CD4-positive, alpha-beta memory T cell (primary cell): ENCODE data around the gene IL1RAP. TPM values are rescaled to one million over a fixed set of nuclear protein-coding genes. Genes with fewer than 3 reads are reported as not detected.

ENCODE experiments used
- CTCF ChIA-PET: fragments of 350-600 bp; sonication (Branson Sonifier 250); formaldehyde crosslinking; loops from one replicate; lab custom pipeline; 2021; ENCODE audit warnings: inconsistent platforms; ENCODE audit not compliant: partially characterized antibody; lab: Charles Lee
- POLR2A ChIA-PET: fragments of 350-600 bp; sonication (Branson Sonifier 250); formaldehyde crosslinking; loops from one replicate; lab custom pipeline; 2021; ENCODE audit not compliant: partially characterized antibody; lab: Charles Lee
- DNase-seq, 5 donors: peaks; one replicate each; pipeline versions ENCODE4 v3.0.0 to v3.0.0-alpha.2; 2020 to 2022; ENCODE audit warnings: mixed read lengths in 1 of 5
- H3K27ac ChIP-seq: one replicate; pipeline ENCODE4 v1.7.0; 2013; ENCODE audit warnings: low read depth, low read length
- H3K27me3 ChIP-seq: 2 replicates; pipeline ENCODE4 v1.7.0; 2013; ENCODE audit warnings: mild to moderate bottlenecking, low read length, moderate library complexity; ENCODE audit not compliant: insufficient read depth
- H3K36me3 ChIP-seq: 2 replicates; pipeline ENCODE4 v1.7.0; 2013; ENCODE audit warnings: mild to moderate bottlenecking, low read length, moderate library complexity; ENCODE audit not compliant: insufficient read depth
- H3K4me1 ChIP-seq: 2 replicates; pipeline ENCODE4 v1.7.0; 2013; ENCODE audit warnings: mild to moderate bottlenecking, low read length, moderate library complexity; ENCODE audit not compliant: insufficient read depth
- H3K4me3 ChIP-seq, 2 donors: one replicate each; pipeline ENCODE4 v1.7.0; 2013; ENCODE audit warnings: low read length in 2 of 2, mild to moderate bottlenecking in 1 of 2
- H3K9me3 ChIP-seq, 2 donors: one replicate each; pipeline ENCODE4 v1.7.0; 2013; ENCODE audit warnings: low read length in 2 of 2, control low read depth in 1 of 2; ENCODE audit not compliant: control insufficient read depth in 1 of 2
- H3K27ac Mint-ChIP-seq, 7 donors: one replicate each; pipeline ENCODE4 v1.8.0; 2020 to 2021; ENCODE audit warnings: mixed read lengths in 7 of 7, mild to moderate bottlenecking in 6 of 7, inconsistent platforms in 3 of 7, moderate library complexity in 3 of 7
- H3K27me3 Mint-ChIP-seq, 2 donors: one replicate each; pipeline ENCODE4 v1.8.0; 2020 to 2021; ENCODE audit warnings: mixed read lengths in 2 of 2
- H3K36me3 Mint-ChIP-seq, 2 donors: one replicate each; pipeline ENCODE4 v1.8.0; 2020 to 2021; ENCODE audit warnings: mixed read lengths in 2 of 2, inconsistent platforms in 1 of 2, mild to moderate bottlenecking in 1 of 2
- H3K4me1 Mint-ChIP-seq, 4 donors: one replicate each; pipeline ENCODE4 v1.8.0; 2020 to 2021; ENCODE audit warnings: mixed read lengths in 4 of 4, mild to moderate bottlenecking in 1 of 4
- H3K4me3 Mint-ChIP-seq, 8 donors: one replicate each; pipeline ENCODE4 v1.8.0; 2020 to 2021; ENCODE audit warnings: mixed read lengths in 8 of 8, mild to moderate bottlenecking in 7 of 8, moderate library complexity in 6 of 8, inconsistent platforms in 3 of 8
- H3K9me3 Mint-ChIP-seq, 8 donors: one replicate each; pipeline ENCODE4 v1.8.0; 2020 to 2021; ENCODE audit warnings: mixed read lengths in 8 of 8, mild to moderate bottlenecking in 5 of 8, inconsistent platforms in 3 of 8, moderate library complexity in 1 of 8
- intact Hi-C: fragments of 100-400 bp; cut with micrococcal nuclease; formaldehyde crosslinking; loops from one replicate; pipeline ENCODE4 v1.15.1; 2023
- polyA plus RNA-seq, 2 donors: library from polyadenylated mRNA; unstranded; fragments of 300-500 nt; fragmentation: Illumina TruSeq; gene quantifications; one replicate each; pipeline ENCODE4 v1.2.3, GENCODE V29; 2021
- total RNA-seq, 2 experiments: library from RNA; stranded (reverse); gene quantifications; one replicate each; pipeline ENCODE4 v1.2.3, GENCODE V29; 2021

IL1RAP gene
- total and polyA plus RNA-seq, 4 experiments from 2014 or later: 4.1 to 14.6 (median 8.2) TPM

GRCh38 chr3:190680691-190681090 lies 166.8 kb downstream of the IL1RAP start:
- POLR2A ChIA-PET: no interaction called here
- no peak overlapping the region for H3K4me3 ChIP-seq
- no peak overlapping the region for H3K27ac ChIP-seq
- no peak overlapping the region for H3K4me3 Mint-ChIP-seq
- CTCF ChIA-PET: no interaction called here
- no peaks in the 10 kb centered on the region for H3K36me3 ChIP-seq
- peaks cover 0 to 6% (median 2%) of the 10 kb centered on the region in 8 donors for H3K9me3 Mint-ChIP-seq
- intact Hi-C loops: no loop called here
- H3K9me3 ChIP-seq: no peaks in the 10 kb centered on the region
- no peak for DNase-seq
- H3K36me3 Mint-ChIP-seq: no peaks in the 10 kb centered on the region
- H3K27me3 ChIP-seq: no peaks in the 10 kb centered on the region
- H3K27me3 Mint-ChIP-seq: peaks cover under 1 to 2% of the 10 kb centered on the region in 2 donors
- H3K4me1 Mint-ChIP-seq: no peaks in the 10 kb centered on the region
- no peak overlapping the region for H3K27ac Mint-ChIP-seq
- no peaks in the 10 kb centered on the region for H3K4me1 ChIP-seq

GRCh38 chr3:190684776-190685175 lies 170.9 kb downstream of the IL1RAP start:
- H3K9me3 Mint-ChIP-seq: peaks cover 0 to 17% (median 6%) of the 10 kb centered on the region in 8 donors
- H3K4me1 Mint-ChIP-seq: no peaks in the 10 kb centered on the region
- Histone ChIP-seq H3K4me1 (no peaks in the 10 kb centered on the region), H3K4me3 (no peak overlapping the region), H3K27me3 (no peaks in the 10 kb centered on the region), H3K27ac (no peak overlapping the region), H3K9me3 (no peaks in the 10 kb centered on the region), H3K36me3 (no peaks in the 10 kb centered on the region)
- POLR2A ChIA-PET: no interaction called here
- intact Hi-C loops: no loop called here
- no peak for DNase-seq
- H3K4me3 Mint-ChIP-seq: no peak overlapping the region
- no peaks in the 10 kb centered on the region for H3K36me3 Mint-ChIP-seq
- no peak overlapping the region for H3K27ac Mint-ChIP-seq
- CTCF ChIA-PET: no interaction called here
- H3K27me3 Mint-ChIP-seq: peaks cover 8 to 9% of the 10 kb centered on the region in 2 donors

GRCh38 chr3:190686011-190686410 lies 172.1 kb downstream of the IL1RAP start:
- no peak overlapping the region for H3K4me3 Mint-ChIP-seq

GRCh38 chr3:190690246-190690645 lies 176.4 kb downstream of the IL1RAP start:
- DNase-seq: no peak
- H3K9me3 Mint-ChIP-seq: peaks cover 0 to 17% (median 5%) of the 10 kb centered on the region in 8 donors
- H3K4me1 Mint-ChIP-seq: no peaks in the 10 kb centered on the region
- intact Hi-C loops: no loop called here
- Histone ChIP-seq H3K4me3 (no peak overlapping the region), H3K27me3 (no peaks in the 10 kb centered on the region), H3K27ac (no peak overlapping the region), H3K9me3 (no peaks in the 10 kb centered on the region), H3K4me1 (no peaks in the 10 kb centered on the region), H3K36me3 (no peaks in the 10 kb centered on the region)
- H3K36me3 Mint-ChIP-seq: no peaks in the 10 kb centered on the region
- POLR2A ChIA-PET: no interaction called here
- CTCF ChIA-PET: no interaction called here
- no peak overlapping the region for H3K27ac Mint-ChIP-seq
- H3K27me3 Mint-ChIP-seq: peaks cover 9% of the 10 kb centered on the region in 2 donors
- no peak overlapping the region for H3K4me3 Mint-ChIP-seq

More at GRCh38 chr3:190686011-190686410, 172.1 kb downstream of the IL1RAP start:
- peaks cover 9 to 11% of the 10 kb centered on the region in 2 donors for H3K27me3 Mint-ChIP-seq
- H3K36me3 Mint-ChIP-seq: no peaks in the 10 kb centered on the region
- H3K4me1 ChIP-seq: no peaks in the 10 kb centered on the region
- H3K4me3 ChIP-seq: no peak overlapping the region
- ChIA-PET POLR2A (no interaction called here), CTCF (no interaction called here)
- intact Hi-C loops: no loop called here
- no peak for DNase-seq
- H3K27me3 ChIP-seq: no peaks in the 10 kb centered on the region
- H3K9me3 Mint-ChIP-seq: peaks cover 0 to 17% (median 6%) of the 10 kb centered on the region in 8 donors
- no peaks in the 10 kb centered on the region for H3K36me3 ChIP-seq
- H3K27ac Mint-ChIP-seq: no peak overlapping the region
- no peaks in the 10 kb centered on the region for H3K9me3 ChIP-seq
- H3K27ac ChIP-seq: no peak overlapping the region
- no peaks in the 10 kb centered on the region for H3K4me1 Mint-ChIP-seq

GRCh38 chr3:190692256-190692655 lies 178.4 kb downstream of the IL1RAP start:
- Mint-ChIP-seq H3K4me3 (no peak overlapping the region), H3K27ac (no peak overlapping the region), H3K4me1 (no peaks in the 10 kb centered on the region), H3K27me3 (peaks cover 9 to 10% of the 10 kb centered on the region in 2 donors), H3K36me3 (no peaks in the 10 kb centered on the region), H3K9me3 (peaks cover 0 to 17% (median 5%) of the 10 kb centered on the region in 8 donors)
- no peaks in the 10 kb centered on the region for H3K9me3 ChIP-seq
- H3K4me1 ChIP-seq: no peaks in the 10 kb centered on the region
- H3K4me3 ChIP-seq: no peak overlapping the region
- intact Hi-C loops: no loop called here
- H3K27me3 ChIP-seq: no peaks in the 10 kb centered on the region
- H3K36me3 ChIP-seq: no peaks in the 10 kb centered on the region
- POLR2A ChIA-PET: no interaction called here
- CTCF ChIA-PET: no interaction called here
- no peak overlapping the region for H3K27ac ChIP-seq
- no peak for DNase-seq

GRCh38 chr3:190694335-190695001 lies 180.6 kb downstream of the IL1RAP start:
- POLR2A ChIA-PET: no interaction called here
- CTCF ChIA-PET: no interaction called here

GRCh38 chr3:190695225-190695624 lies 181.3 kb downstream of the IL1RAP start:
- no peaks in the 10 kb centered on the region for H3K36me3 Mint-ChIP-seq
- no peaks in the 10 kb centered on the region for H3K27me3 ChIP-seq
- no peaks in the 10 kb centered on the region for H3K4me1 ChIP-seq
- no peak overlapping the region for H3K27ac Mint-ChIP-seq
- no peak for DNase-seq
- peaks cover 7 to 8% of the 10 kb centered on the region in 2 donors for H3K27me3 Mint-ChIP-seq
- H3K36me3 ChIP-seq: no peaks in the 10 kb centered on the region
- no peaks in the 10 kb centered on the region for H3K4me1 Mint-ChIP-seq
- intact Hi-C loops: no loop called here
- no peaks in the 10 kb centered on the region for H3K9me3 Mint-ChIP-seq
- no peak overlapping the region for H3K27ac ChIP-seq
- ChIA-PET POLR2A (no interaction called here), CTCF (no interaction called here)
- H3K4me3 ChIP-seq: no peak overlapping the region
- no peaks in the 10 kb centered on the region for H3K9me3 ChIP-seq
- H3K4me3 Mint-ChIP-seq: no peak overlapping the region

More at GRCh38 chr3:190694335-190695001, 180.6 kb downstream of the IL1RAP start:
- no peak overlapping the region for H3K4me3 Mint-ChIP-seq
- Histone ChIP-seq H3K36me3 (no peaks in the 10 kb centered on the region), H3K27ac (no peak overlapping the region), H3K27me3 (no peaks in the 10 kb centered on the region), H3K9me3 (no peaks in the 10 kb centered on the region), H3K4me1 (no peaks in the 10 kb centered on the region), H3K4me3 (no peak overlapping the region)
- H3K27ac Mint-ChIP-seq: no peak overlapping the region
- no peaks in the 10 kb centered on the region for H3K36me3 Mint-ChIP-seq
- H3K4me1 Mint-ChIP-seq: no peaks in the 10 kb centered on the region
- no peak for DNase-seq
- intact Hi-C loops: no loop called here
- no peaks in the 10 kb centered on the region for H3K9me3 Mint-ChIP-seq
- peaks cover 7 to 9% of the 10 kb centered on the region in 2 donors for H3K27me3 Mint-ChIP-seq
